Transverse colon (tissue), 4 donors: ENCODE data around the gene LILRB4.

Source experiments
- CTCF ChIP-seq, 5 experiments: fragments of 200-600 bp in 3 of 5; fragments of 450-650 bp in 2 of 5; sonication (generic) in 3 of 5; IDR thresholded peaks; 1 replicate in 2 of 5; 2 replicates in 3 of 5; pipeline ENCODE4 v1.5.1; 2016 to 2017; ENCODE audit warnings: antibody characterized with exemption in 5 of 5, inconsistent platforms in 3 of 5, mild to moderate bottlenecking in 2 of 5, moderate library complexity in 1 of 5
- EP300 ChIP-seq: sonication (generic); formaldehyde crosslinking; IDR thresholded peaks from one replicate; pipeline ENCODE4 v1.6.1; 2017; ENCODE audit warnings: antibody characterized with exemption, low read depth
- POLR2A ChIP-seq: fragments of 450-650 bp; IDR thresholded peaks from one replicate; pipeline ENCODE4 v1.6.1; 2016; ENCODE audit warnings: antibody characterized with exemption, mild to moderate bottlenecking, moderate library complexity
- POLR2AphosphoS5 ChIP-seq, 3 donors: sonication (generic); formaldehyde crosslinking; IDR thresholded peaks; one replicate each; pipeline ENCODE4 v1.6.1; 2016; ENCODE audit warnings: antibody characterized with exemption in 3 of 3

- TF ChIP-seq CTCF (IDR thresholded peaks at IDR 0.05) (no peak), POLR2A (no peak), POLR2AphosphoS5 (IDR thresholded peaks at IDR 0.05) (no peak), EP300 (no peak)
These were observed 42.1 kb downstream of the LILRB4 start for GRCh38 chr19:54704928-54705327.
